HEK293 (cell line): ENCODE data around the gene ZBTB24.

Experiments used
- MYNN ChIP-seq: fragments of 450-650 bp; formaldehyde crosslinking; IDR thresholded peaks from 2 replicates; pipeline ENCODE4 v1.5.1; 2016; ENCODE audit warnings: missing biosample characterization, missing genetic modification characterization, borderline replicate concordance
- ZNF37A ChIP-seq: fragments of 450-650 bp; IDR thresholded peaks from 2 replicates; pipeline ENCODE4 v1.5.1; 2018; ENCODE audit warnings: missing biosample characterization, missing genetic modification characterization

- no peak for TF ChIP-seq ZNF37A (tag by site-specific recombination)
- TF ChIP-seq MYNN: no peak
Measured at GRCh38 chr6:109526905-109527628, 44.0 kb upstream of the ZBTB24 start.
